GM10266 (cell line): ENCODE results near the gene HSPB1.

Experiments used
- DNase-seq: peaks from one replicate; pipeline ENCODE4 v3.0.0; 2012; ENCODE audit errors: extremely low spot score
- TF ChIP-seq, protein P1 (sequence below): IDR thresholded peaks from 2 replicates; pipeline ENCODE4 v1.5.1; 2012; ENCODE audit warnings: mild to moderate bottlenecking, low read depth; ENCODE audit not compliant: control insufficient read depth, insufficient read depth; ENCODE audit errors: missing control alignments

The HSPB1 gene

DNA sequence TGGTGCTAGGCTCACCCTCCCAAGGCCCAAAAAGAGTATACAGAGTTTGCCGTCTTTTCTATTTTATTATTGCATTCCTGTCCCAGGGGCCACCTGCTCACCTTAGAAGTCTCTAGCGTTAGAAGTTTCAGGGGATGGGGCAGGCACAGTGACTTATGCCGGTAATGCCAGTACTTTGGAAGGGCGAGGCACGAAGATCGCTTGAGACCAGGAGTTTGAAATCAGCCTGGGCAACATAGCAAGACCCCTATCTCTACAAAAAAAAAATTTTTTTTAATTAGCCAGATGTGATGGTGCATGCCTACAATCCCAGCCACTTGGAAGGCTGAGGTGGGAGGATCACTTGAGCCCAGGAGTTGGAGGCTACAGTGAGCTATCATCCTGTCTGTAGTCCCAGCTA lies 30.3 kb upstream of the HSPB1 start:
- DNase-seq = no peak
- TF ChIP-seq, protein P1, sequence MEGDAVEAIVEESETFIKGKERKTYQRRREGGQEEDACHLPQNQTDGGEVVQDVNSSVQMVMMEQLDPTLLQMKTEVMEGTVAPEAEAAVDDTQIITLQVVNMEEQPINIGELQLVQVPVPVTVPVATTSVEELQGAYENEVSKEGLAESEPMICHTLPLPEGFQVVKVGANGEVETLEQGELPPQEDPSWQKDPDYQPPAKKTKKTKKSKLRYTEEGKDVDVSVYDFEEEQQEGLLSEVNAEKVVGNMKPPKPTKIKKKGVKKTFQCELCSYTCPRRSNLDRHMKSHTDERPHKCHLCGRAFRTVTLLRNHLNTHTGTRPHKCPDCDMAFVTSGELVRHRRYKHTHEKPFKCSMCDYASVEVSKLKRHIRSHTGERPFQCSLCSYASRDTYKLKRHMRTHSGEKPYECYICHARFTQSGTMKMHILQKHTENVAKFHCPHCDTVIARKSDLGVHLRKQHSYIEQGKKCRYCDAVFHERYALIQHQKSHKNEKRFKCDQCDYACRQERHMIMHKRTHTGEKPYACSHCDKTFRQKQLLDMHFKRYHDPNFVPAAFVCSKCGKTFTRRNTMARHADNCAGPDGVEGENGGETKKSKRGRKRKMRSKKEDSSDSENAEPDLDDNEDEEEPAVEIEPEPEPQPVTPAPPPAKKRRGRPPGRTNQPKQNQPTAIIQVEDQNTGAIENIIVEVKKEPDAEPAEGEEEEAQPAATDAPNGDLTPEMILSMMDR = no peak

DNA sequence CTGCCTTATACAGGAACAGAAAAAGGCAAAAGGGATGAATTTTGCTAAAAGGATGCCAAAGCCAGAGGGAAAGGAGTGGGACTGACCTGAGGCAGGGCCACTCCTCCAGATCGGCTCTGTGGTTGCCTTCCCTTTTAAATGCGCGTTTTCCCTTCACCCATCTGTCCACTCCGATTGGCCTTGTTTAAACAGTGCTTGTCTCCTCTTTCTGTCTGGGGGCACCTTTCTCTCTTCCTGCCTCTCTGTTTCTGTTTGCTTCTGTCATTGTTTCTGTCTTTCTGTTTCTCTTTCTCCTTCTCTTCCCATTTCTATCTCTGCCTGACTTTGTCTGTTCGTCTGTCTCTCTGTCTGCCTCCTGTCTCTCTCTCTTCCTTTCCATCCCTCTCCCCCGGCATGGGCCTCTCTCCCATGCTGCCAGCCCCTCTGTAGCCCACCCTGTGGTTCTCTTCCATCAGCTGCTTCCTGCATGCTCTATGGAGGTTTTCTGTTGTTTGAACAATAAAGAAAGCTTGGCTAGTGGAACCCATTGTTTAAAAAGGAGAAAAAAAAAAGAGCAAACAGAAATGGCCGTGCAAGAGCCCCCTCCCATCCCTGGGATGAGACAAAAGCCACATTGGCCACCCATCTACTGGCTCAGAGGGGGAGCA lies 29.5 kb upstream of the HSPB1 start:
- TF ChIP-seq, protein P1 = no peak
- DNase-seq = peak; percentile 77

DNA sequence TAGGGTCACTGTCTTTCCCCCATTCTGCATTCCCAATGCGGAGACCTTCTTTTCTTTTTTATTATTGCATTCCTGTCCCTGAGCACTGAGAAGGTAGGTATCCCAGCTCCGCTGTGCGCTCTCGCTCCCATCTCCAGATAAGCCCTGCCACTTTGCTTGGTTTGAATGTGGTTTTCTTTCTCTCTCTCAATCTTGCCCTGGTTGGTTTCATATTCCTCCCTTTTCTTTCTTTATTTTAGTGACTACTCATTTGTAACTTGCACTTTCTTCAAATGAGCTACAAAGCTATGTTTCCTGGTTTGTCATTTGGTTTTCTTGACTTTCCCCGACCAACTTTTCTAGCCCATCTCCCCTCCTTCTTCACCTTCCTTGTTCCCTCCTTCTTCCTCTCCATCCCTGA lies 29.0 kb upstream of the HSPB1 start:
- TF ChIP-seq, protein P1 = no peak
- no peak for DNase-seq

DNA sequence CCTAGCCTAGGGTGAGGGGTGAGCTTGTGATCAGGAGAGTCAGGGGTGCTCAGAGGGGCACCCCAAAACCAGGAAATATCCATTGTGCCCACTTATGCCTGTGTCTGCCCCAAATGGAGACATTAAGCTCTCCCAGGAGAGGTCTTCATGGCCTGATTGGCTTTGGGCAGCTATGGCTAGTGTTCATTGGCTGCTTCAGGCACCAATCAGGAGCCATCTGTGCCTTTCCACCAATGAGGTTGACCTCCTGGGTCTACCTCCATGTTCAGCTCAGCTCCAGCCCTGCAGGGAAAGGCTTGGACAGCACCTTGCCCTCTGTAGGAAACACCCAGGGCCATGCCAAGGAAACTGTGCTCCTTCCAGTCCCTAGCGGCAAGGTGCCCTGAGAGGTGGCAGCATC lies 23.9 kb upstream of the HSPB1 start:
- TF ChIP-seq, protein P1 = no peak
- DNase-seq = no peak

DNA sequence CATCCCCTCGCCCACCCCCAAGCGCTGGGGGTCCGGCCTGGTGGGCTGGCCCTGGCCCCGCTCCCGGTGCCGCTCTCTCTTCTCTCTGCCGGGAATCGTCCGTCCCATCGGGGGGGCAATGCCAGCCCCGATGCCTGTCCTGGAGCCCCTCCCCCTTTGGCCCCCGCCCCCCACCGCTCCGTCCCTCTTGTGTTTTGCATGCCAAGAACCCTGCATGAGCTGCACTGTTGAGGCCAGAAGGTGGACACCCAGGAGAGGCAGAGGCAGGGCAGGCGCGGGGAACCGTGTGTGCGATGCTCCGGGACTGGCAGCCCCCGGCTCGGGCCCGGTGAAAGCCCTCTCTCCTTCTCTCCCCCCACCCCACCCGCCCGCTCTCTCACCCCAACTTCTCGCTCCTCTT lies 22.1 kb upstream of the HSPB1 start:
- no peak for DNase-seq
- TF ChIP-seq, protein P1 = no peak

DNA sequence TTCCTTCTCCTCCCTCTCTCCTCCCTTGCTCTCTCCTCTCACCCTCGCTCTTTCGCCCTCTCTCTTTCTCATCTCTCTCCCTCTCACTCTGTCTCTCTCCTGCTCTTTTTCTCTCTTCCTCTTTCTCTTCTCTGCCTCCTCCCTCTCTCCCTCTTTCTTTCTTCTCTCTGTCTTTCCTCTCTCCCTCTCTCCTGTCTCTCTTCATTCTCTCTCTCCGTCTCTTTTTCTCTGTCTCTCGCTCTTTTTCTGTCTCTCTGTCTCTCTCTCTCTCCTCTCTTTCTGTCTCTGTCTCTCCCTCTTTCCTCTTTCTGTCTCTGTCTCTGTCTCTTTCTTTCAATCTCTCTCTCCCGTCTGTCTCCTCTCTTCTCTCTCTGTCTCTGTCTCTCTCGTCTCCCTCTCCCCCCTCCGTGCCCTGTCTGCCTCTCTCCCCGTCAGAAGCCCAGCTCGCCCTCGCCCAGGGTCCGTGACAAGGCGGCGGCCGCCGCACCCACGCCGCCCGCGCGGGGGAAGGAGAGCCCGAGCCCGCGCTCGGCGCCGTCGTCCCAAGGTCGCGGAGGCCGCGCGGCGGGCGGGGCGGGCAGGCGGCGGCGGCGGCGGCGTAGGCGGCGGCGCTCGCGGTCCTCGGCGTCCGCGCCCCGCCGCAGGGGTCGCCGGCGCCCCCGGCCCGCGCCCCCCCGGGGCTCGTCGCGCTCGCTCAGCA lies 21.3 kb upstream of the HSPB1 start:
- no peak for DNase-seq
- TF ChIP-seq, protein P1 = no peak

DNA sequence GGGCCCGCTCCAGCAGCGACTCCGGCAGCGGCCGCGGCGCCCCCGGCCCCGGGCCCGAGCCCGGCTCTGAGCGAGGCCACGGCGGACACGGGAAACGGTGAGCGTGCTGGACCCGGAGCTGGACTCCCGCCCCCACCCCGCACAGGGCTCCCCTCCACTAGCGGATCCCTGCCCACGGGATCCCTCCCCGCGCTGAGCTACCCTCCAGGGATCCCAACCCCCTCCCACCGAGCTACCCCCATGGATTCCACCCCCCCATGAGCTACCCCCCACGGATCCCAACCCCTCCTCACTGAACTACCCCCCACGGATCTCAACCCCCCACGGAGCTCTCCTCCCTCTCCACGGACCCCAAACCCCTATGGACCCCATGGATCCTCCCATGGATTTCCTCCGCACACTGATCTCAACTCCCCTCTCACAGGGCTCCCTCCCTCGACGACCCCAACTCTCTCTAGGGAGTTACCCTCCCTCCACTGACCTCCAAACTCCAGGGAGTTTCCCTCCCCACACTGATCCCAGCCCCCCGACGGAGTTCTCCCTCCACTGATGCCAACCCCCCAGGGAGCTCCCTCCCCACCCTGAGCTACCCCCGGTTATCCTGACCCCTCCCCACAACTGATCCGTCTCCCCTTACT lies 20.6 kb upstream of the HSPB1 start:
- DNase-seq = no peak

More for the DNA sequence above, 20.6 kb upstream of the HSPB1 start:
- TF ChIP-seq, protein P1 = no peak
